Neural progenitor cell (in vitro differentiated cells): Measurements from ENCODE around the gene SORT1. TPM values are rescaled to one million over a fixed set of nuclear protein-coding genes. Genes with fewer than 3 reads are reported as not detected.
A peak's percentile ranks its signal among the peaks of the same experiment; 100 is the strongest.
"Not testable (repeated sequence)": the region's sequence is repeated elsewhere in the genome, so short reads cannot be mapped to it uniquely, and the experiment has no call there.

Source experiments
- DNase-seq: peaks from one replicate; pipeline ENCODE4 v3.0.0-alpha.2; 2016; ENCODE audit warnings: low spot score
- H2AFZ ChIP-seq: fragments of 200-600 bp; sonication (generic); replicated peaks from 2 replicates; pipeline ENCODE4 v1.6.1; 2016; ENCODE audit warnings: antibody characterized with exemption
- H3F3A ChIP-seq: fragments of 200-600 bp; sonication (generic); 2 replicates; pipeline ENCODE4 v1.6.1; 2016; ENCODE audit warnings: antibody characterized with exemption, low read depth
- H3K27ac ChIP-seq: fragments of 200-600 bp; sonication (generic); 2 replicates; pipeline ENCODE4 v1.5.1; 2016; ENCODE audit warnings: mild to moderate bottlenecking
- H3K27me3 ChIP-seq: fragments of 200-600 bp; sonication (generic); 2 replicates; pipeline ENCODE4 v1.6.1; 2016; ENCODE audit warnings: mild to moderate bottlenecking, moderate library complexity
- H3K36me3 ChIP-seq: fragments of 200-600 bp; sonication (generic); 2 replicates; pipeline ENCODE4 v1.5.1; 2016
- H3K4me1 ChIP-seq: fragments of 200-600 bp; sonication (generic); 2 replicates; pipeline ENCODE4 v1.6.1; 2016; ENCODE audit warnings: mixed run types
- H3K4me2 ChIP-seq: fragments of 200-600 bp; sonication (generic); 2 replicates; pipeline ENCODE4 v1.6.1; 2016
- H3K4me3 ChIP-seq: fragments of 200-600 bp; sonication (generic); 2 replicates; pipeline ENCODE4 v1.5.1; 2016
- H3K79me2 ChIP-seq: fragments of 200-600 bp; sonication (generic); 2 replicates; pipeline ENCODE4 v1.6.1; 2016; ENCODE audit warnings: low read depth
- H3K9ac ChIP-seq: fragments of 200-600 bp; sonication (generic); 2 replicates; pipeline ENCODE4 v1.6.1; 2016
- H3K9me3 ChIP-seq: fragments of 200-600 bp; sonication (generic); 2 replicates; pipeline ENCODE4 v1.5.1; 2016; ENCODE audit warnings: low read depth
- H4K20me1 ChIP-seq: fragments of 200-600 bp; sonication (generic); 2 replicates; pipeline ENCODE4 v1.6.1; 2016; ENCODE audit warnings: low read depth
- H3K27ac Mint-ChIP-seq: 3 replicates; pipeline ENCODE4 v1.8.0; 2021; ENCODE audit warnings: mixed read lengths
- H3K27me3 Mint-ChIP-seq: 2 replicates; pipeline ENCODE4 v1.8.0; 2022; ENCODE audit warnings: low read depth, mild to moderate bottlenecking, inconsistent platforms, moderate library complexity, mixed read lengths; ENCODE audit not compliant: insufficient read depth
- H3K36me3 Mint-ChIP-seq: 3 replicates; pipeline ENCODE4 v1.8.0; 2021; ENCODE audit warnings: mixed read lengths
- H3K4me1 Mint-ChIP-seq: 3 replicates; pipeline ENCODE4 v1.8.0; 2021; ENCODE audit warnings: mixed read lengths
- H3K4me3 Mint-ChIP-seq: 3 replicates; pipeline ENCODE4 v1.8.0; 2021; ENCODE audit warnings: mild to moderate bottlenecking, moderate library complexity, mixed read lengths
- H3K9me3 Mint-ChIP-seq: 3 replicates; pipeline ENCODE4 v1.8.0; 2020; ENCODE audit warnings: mixed read lengths
- CTCF ChIP-seq: fragments of 200-600 bp; sonication (generic); IDR thresholded peaks from 2 replicates; pipeline ENCODE4 v1.5.1; 2017; ENCODE audit warnings: antibody characterized with exemption, mild to moderate bottlenecking
- EZH2 ChIP-seq: fragments of 200-600 bp; sonication (generic); IDR thresholded peaks from 2 replicates; pipeline ENCODE4 v1.6.1; 2017; ENCODE audit warnings: antibody characterized with exemption, mild to moderate bottlenecking, moderate library complexity
- EZH2phosphoT487 ChIP-seq: fragments of 200-600 bp; sonication (generic); IDR thresholded peaks from 2 replicates; pipeline ENCODE4 v1.6.1; 2017; ENCODE audit warnings: antibody characterized with exemption
- total RNA-seq: library from RNA; depleted of rRNA; stranded (reverse); fragments of >200 nt; gene quantifications from 2 replicates; pipeline ENCODE4 v1.2.3, GENCODE V29; 2015; ENCODE audit warnings: low replicate concordance

Gene SORT1
- total RNA-seq, 1 donor from 2014 or later = 38.9 TPM

- H2AFZ ChIP-seq = no peak overlapping the region
- H3K79me2 ChIP-seq = peaks cover 64% of the 10 kb centered on the region
- H3K27ac ChIP-seq = no peak overlapping the region
These were observed 1.9 kb downstream of the SORT1 start for GRCh38 chr1:109395602-109396512.

GRCh38 chr1:109395282-109395599 is 2.5 kb downstream of the SORT1 start:
- not testable (repeated sequence) for H3K36me3 ChIP-seq, H3K27ac Mint-ChIP-seq, H3K36me3 Mint-ChIP-seq, H2AFZ ChIP-seq, DNase-seq, H3K9me3 ChIP-seq, H3K4me2 ChIP-seq, H3K9me3 Mint-ChIP-seq, H3K4me3 ChIP-seq, H3K4me3 Mint-ChIP-seq, H3K27ac ChIP-seq, H3K27me3 Mint-ChIP-seq, H3K27me3 ChIP-seq, H3K9ac ChIP-seq
- peaks cover 66% of the 10 kb centered on the region for H4K20me1 ChIP-seq
- H3K4me1 Mint-ChIP-seq = peaks cover 63% of the 10 kb centered on the region
- H3K4me1 ChIP-seq = peaks cover 31% of the 10 kb centered on the region
- H3F3A ChIP-seq = peaks cover 33% of the 10 kb centered on the region
- H3K79me2 ChIP-seq = peaks cover 70% of the 10 kb centered on the region

More at GRCh38 chr1:109395602-109396512, 1.9 kb downstream of the SORT1 start:
- H3K4me3 Mint-ChIP-seq = peak overlapping the region; percentile 97
- peak; percentile 27 for DNase-seq
- no peak overlapping the region for H3K27ac Mint-ChIP-seq
- no peaks in the 10 kb centered on the region for H3K9me3 Mint-ChIP-seq
- Histone ChIP-seq H4K20me1 (peaks cover 60% of the 10 kb centered on the region), H3K9ac (no peak overlapping the region), H3K4me1 (peaks cover 31% of the 10 kb centered on the region), H3K27me3 (no peaks in the 10 kb centered on the region), H3F3A (peaks cover 39% of the 10 kb centered on the region), H3K4me2 (peak overlapping the region; percentile 97), H3K4me3 (peak overlapping the region; percentile 63), H3K9me3 (no peaks in the 10 kb centered on the region), H3K36me3 (no peaks in the 10 kb centered on the region)
- H3K27me3 Mint-ChIP-seq = peaks cover 2% of the 10 kb centered on the region
- no peaks in the 10 kb centered on the region for H3K36me3 Mint-ChIP-seq
- TF ChIP-seq CTCF (no peak), EZH2phosphoT487 (no peak), EZH2 (no peak)
- peaks cover 60% of the 10 kb centered on the region for H3K4me1 Mint-ChIP-seq

- H3K27me3 ChIP-seq = no peaks in the 10 kb centered on the region
- no peak overlapping the region for H3K4me3 ChIP-seq
- H3K9me3 ChIP-seq = no peaks in the 10 kb centered on the region
- DNase-seq = no peak
- Mint-ChIP-seq H3K4me3 (no peak overlapping the region), H3K27ac (no peak overlapping the region), H3K4me1 (peaks cover 63% of the 10 kb centered on the region), H3K9me3 (no peaks in the 10 kb centered on the region), H3K27me3 (peaks cover 2% of the 10 kb centered on the region), H3K36me3 (no peaks in the 10 kb centered on the region)
- H3K79me2 ChIP-seq = peaks cover 75% of the 10 kb centered on the region
- H3K27ac ChIP-seq = no peak overlapping the region
- peaks cover 31% of the 10 kb centered on the region for H3K4me1 ChIP-seq
- no peaks in the 10 kb centered on the region for H3K36me3 ChIP-seq
- H4K20me1 ChIP-seq = peaks cover 71% of the 10 kb centered on the region
- TF ChIP-seq EZH2phosphoT487 (no peak), EZH2 (no peak), CTCF (no peak)
- no peak overlapping the region for H3K9ac ChIP-seq
- H3K4me2 ChIP-seq = no peak overlapping the region
- no peak overlapping the region for H2AFZ ChIP-seq
- H3F3A ChIP-seq = peaks cover 28% of the 10 kb centered on the region
These were observed 3.0 kb downstream of the SORT1 start for GRCh38 chr1:109394591-109395281.
